ENCODE data around the gene LCN10.

LCN10 gene

GRCh38 chr9:136754626-136755301 lies 12.0 kb upstream of the LCN10 start:
- DNase-seq (ENCODE audit: low read depth): no peak

DNA sequence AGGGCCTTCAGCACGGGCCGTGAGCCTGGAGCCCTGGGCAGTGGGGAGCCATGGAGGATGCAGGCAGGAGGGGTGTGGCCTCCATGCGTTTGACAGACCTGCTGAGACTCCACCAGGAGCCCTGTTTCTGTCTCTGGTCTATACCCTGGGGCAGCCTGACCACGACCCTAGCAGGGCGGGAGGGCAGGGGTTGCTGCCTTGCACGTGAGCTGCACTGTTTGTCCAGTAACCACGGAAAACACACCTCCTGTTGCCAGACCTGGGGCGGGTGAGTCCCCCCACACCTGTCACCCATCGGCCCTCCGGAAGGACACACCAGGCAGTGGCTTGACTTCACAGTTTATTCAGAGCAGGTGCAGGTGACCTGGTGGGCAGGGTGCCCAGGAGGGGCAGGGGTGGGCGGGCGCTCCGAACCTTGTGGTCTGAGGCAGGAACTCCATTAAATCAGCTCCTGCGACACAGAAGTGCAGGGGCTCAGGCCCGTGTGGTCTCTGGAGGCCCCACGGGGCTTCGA lies 11.4 kb upstream of the LCN10 start:
- DNase-seq (ENCODE audit: low read depth): no peak

- DNase-seq (ENCODE audit: low read depth): no peak
Measured at GRCh38 chr9:136753371-136754058, 10.8 kb upstream of the LCN10 start.

DNA sequence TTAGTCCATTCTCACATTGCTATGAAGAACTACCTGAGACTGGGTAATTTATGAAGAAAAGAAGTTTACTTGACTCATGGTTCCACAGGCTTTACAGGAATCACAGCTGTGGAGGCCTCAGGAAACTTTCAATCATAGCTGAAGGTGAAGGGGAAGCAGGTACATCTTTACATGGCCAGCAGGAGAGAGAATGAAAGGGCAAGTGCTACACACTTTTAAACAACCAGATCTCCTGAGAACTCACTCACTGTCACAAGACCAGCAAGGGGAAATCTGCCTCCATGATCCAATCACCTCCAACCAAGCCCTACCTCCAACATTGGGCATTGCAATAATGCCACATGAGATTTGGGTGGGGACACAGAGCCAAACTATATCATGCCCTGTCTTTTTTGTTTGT lies 9.1 kb upstream of the LCN10 start:
- no peak for DNase-seq (ENCODE audit: low read depth)

DNA sequence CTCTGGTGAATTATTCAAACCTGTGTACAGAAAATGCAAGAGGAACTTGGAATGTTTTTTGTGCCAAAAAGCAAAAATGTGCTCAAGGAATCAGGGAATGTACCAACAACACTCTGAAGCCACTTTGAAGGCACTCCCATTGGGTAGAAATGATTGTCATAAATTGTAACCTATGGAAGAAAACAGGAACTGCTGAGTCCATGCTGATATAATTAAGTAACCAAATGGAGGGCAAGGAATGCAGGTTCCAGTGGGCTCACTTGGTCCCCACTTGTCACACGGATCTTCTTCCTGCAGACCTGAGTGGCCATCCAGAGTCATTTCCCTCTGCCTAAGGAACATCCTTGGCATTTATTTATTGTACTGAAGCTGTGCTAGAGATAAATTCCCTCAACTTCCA lies 8.5 kb upstream of the LCN10 start:
- no peak for DNase-seq (ENCODE audit: low read depth)

DNA sequence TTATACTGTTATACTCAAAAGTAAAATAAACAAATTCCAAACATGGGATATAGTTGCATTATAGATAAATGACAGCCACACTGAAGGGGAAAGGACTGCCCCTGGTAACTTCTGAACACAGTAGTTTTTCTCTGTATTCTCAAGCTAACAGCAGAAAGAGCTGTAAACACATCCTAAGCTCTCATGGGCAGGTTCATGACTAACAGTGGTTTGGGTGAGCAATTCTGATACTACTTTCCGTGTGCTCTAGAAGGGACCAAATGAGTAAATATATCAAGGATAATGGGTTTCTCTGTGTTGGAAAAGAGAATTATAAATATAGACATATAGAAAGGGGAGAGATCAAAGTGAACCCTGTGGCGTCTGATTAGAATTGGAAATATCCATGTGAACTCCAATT lies 7.8 kb upstream of the LCN10 start:
- no peak for DNase-seq (ENCODE audit: low read depth)

DNA sequence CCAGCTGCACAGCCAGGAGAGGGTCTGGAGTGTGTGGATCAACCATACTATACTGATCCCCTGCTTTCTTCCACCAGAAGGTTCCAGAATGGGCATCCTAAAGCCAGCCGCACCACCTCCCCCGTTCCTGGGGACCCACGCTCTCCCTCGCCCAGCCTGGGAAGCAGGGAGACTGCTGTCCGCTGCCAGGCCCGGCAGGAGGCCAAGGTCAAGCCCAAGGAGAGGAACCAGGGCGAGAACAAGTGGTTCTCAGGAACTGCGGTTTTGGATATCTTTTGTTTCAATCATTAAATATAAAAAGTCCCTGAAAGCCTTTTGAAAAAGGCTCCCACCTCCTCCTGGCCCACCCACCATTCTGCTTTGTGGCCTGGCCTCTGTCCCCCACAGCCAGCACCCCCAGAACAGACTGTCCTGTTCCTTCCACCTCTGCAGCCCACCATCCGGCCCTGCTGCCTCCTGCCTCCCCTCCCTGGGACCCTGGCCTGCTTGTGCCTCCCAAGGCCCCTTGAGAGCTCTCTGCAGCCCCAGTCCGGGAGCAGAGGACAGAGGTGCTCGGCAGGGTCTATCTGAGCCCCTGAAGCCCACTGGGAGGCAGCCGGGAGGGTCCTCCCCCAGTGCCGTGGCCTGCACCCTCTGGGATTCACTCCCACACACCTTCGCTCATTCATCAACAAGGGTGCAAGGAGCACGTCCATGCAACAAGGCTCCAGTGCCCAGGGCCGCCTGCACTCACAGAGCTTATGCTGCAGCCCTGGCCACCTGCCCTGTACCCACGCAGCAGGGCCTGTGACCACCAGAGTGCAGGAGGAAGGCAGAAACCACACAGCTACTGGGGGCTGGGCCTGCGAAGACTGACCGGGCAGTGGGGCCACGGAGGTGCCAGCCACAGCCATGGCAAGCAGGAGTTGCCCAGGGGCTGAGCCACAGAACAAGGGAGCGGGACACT lies 6.2 kb upstream of the LCN10 start:
- DNase-seq (ENCODE audit: low read depth): no peak

DNA sequence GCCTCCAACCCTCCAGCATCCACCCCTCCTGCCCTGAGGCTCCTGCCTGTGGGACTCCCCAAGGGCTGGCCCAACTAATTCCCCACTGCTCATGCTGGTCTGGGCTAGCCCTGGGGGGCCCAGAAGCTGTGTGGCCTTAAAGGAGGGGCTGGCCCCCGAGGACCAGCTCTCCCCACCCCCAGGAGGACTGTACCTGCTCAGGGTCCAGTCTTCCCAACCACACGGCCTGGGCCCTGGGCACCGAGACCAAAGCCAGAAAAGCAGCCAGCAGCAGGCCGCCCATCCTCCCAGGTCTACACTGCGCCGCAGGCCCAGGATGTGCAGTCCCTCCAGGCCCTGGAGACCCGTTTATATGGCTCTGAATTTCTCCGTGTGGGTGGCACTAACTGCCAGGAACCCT lies 5.5 kb upstream of the LCN10 start, which contains the start of gene LCN6:
Gene LCN6, minus strand, starts transcription at position 325 of the 400 bp plus-strand sequence. Its CDS starts 42 bp downstream, at position 283.
- DNase-seq (ENCODE audit: low read depth): no peak

DNA sequence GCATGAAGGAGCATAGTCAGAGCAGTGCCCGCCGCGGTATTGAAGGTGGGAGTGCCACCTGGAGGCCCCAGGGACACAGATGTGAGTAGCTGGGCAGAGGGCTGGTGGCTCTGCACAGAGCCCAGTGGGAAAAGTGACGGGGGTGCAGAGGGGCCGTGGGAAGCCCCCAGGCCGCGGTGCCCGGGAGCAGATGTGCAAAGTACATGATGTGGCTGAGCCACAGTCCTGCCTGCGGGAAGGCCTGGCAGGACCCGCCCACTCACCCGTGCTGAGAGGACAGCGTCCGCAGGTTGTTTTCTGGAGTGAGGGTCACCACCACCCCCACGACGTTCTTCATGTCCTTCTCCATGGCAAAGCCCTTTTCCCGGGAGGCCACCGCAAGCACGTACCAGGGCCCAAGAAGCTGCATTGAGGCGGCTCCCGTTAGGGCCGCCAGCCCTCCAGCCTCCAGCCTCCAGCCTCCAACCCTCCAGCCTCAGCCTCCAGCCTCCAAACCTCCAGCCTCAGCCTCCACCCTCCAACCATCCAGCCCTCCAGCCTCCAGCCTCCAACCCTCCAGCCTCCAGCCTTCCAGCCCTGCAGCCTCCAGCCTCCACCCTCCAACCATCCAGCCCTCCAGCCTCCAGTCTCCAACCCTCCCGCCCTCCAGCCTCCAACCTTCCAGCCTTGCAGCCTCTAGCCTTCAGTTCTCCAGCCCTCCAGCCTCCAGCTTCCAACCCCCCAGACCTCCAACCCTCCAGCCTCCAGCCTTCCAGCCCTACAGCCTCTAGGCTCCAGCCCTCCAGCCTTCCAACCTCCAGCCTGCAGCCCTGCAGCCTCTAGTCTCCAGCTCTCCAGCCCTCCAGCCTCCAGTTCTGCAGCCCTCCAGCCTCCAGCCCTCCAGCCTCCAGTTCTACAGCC lies 4.7 kb upstream of the LCN10 start:
- DNase-seq (ENCODE audit: low read depth): no peak

DNA sequence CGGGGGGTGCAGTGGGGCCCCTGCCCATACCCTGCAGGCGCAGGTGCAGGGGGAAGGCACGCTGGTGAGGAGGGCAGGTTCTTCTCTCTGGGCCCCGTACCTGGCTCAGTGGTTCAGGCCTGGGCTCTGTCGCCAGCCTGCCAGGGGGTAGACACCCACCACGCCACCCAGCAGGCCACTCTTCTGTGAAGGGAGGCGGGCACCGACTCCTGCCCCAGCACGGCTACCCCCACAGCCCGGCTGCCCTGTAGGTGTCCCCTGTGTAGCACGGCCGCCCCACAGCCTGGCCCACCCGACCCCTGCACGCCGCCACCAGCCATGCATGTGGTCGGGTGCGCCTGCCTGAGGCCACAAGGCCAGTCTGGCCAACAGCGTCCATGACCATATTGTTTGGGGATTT lies 3.9 kb upstream of the LCN10 start:
- no peak for DNase-seq (ENCODE audit: low read depth)

- no peak for DNase-seq (ENCODE audit: low read depth)
Measured at GRCh38 chr9:136746155-136746490, 3.4 kb upstream of the LCN10 start.

GRCh38 chr9:136745389-136746154 lies 2.8 kb upstream of the LCN10 start:
- DNase-seq (ENCODE audit: low read depth): no peak

DNA sequence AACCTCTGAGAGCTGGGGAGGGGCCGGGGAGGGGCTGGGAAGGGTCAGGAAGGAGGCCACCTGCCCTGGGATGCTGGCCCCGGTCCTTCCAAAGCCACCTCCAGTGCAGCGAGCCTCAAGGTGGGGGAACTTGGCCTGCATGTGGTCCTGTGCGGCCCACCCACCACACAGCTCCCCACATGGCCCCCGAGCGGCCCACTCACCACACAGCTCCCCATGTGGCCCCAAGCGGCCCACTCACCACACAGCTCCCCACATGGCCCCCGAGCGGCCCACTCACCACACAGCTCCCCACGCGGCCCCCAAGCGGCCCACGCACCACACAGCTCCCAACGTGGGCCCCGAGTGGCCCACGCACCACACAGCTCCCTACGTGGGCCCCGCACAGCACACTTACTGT lies 2.0 kb upstream of the LCN10 start:
- DNase-seq (ENCODE audit: low read depth): no peak

DNA sequence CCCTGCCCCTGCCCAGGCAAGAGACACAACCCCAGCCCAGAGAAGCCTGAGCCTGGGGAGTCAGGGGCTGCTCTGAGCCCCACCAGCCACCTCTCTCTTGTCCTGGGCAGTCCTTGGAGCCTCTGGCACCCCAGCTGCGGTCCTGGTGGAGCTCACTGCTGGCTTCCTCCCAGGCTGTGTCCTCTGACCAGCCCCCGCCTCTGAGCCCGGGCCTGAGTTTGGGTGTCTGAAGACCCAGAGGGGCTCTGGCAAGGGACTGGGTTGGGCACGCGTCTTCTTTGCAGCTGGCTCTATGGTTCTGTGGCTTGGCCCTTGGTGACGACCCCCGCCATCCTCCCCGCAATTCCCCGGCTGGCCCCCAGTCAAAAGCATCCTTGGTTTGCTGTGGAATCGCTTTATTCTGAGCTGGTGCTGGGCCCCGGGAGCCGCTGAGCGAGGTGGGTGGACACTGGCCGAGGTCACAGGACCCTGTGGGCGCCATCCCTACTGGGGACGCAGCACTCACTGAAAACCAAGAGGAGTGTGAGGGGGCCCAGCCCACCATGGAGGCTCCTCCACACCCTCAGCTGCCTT lies 985 bp upstream of the LCN10 start:
- no peak for DNase-seq (ENCODE audit: low read depth)

DNA sequence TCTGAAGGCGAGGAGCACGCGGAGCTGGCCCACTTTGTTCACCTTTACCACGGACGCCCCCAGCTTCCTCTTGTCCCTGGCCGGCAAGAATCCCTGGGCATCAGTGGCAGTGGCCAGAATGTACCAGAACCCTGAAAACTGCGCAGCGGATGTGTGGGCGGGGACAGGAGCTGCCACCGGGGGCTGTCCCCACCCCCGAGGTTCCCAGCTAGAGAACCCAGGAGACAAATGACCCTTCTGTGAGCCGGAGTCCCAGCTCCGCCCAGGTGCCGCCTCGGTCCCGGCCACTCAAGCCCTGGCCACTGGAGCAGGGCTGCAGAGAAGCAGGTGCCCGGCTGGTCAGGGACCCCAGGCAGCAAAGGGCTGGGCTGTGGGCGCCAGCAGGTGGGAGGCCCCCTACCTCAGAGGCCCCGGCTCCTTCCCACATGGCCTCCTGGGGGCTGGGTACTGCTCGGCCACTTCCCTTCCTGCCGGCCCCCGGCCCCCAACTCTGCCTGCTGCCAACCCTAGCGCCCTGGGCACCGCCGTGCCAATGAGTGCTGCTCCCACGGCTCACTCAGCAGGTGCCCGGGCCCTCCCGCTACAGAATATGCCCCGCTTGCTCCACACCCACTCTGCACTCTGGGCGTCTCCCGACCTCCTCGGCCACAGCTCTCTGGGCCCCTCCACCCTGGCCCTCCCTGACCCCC lies 713 bp downstream of the LCN10 start:
- DNase-seq (ENCODE audit: low read depth): no peak

DNA sequence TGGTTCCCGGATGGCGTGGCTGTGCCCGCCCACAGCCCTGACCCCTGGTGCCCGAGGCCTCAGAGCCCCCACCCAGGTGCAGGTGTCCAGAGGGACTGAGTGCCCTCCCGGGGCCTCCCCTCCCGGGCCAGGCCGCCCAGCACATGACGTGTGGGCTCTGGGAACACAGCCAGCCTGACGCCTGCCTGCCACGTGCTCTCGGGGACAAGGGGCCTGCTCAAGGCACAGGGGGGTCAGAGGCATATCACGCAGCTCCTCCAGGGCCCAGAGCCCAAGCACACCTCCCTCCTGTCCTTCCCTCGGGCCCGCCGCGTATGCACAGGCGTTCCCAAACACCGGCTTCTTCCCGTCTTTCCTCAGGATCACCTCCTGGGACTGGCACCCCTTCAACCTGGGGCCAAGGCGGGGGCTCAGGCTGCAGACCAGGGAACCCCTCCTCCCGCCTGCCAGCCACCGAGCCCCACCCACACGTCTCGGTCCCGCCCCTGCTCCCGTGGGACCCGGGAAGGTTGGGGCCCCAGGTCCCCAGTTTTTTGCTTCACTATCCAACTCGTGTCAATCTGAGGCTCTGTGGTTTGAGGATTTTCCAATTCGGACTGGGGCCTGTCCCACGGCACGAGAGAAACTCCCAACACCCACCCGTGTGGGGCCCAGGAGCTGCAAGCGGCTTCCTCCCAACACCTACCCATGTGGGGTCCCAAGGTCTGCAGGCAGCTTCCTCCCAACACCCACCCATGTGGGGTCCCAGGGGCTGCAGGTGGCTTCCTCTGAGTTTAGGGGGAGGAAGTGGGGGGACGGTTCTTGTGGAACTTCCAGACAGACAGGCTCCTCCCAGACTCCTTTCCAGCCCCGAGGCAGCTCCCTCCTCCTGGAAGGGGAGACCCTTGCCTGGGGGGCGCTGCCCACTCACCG lies 1.5 kb downstream of the LCN10 start:
- DNase-seq (ENCODE audit: low read depth): no peak

GRCh38 chr9:136740491-136740890 lies 2.2 kb downstream of the LCN10 start:
- DNase-seq (ENCODE audit: low read depth): no peak

- DNase-seq (ENCODE audit: low read depth): no peak
Measured at GRCh38 chr9:136740069-136740468, 2.7 kb downstream of the LCN10 start.

GRCh38 chr9:136739509-136739908 lies 3.2 kb downstream of the LCN10 start:
- no peak for DNase-seq (ENCODE audit: low read depth)
